K562 (cell line): ENCODE measurements around the gene CMTM5. TPM values are rescaled to one million over a fixed set of nuclear protein-coding genes. Genes with fewer than 3 reads are reported as not detected.

Experiments
- ATAC-seq: fragments of 200-7000 bp; cut with Tn5 transposase; 3 replicates; pipeline ENCODE4 v1.9.1; 2020; ENCODE audit warnings: moderate library complexity
- BruUV-seq: library from RNA; stranded (reverse); fragments of 400-500 nt; replicated peaks from 2 replicates; lab custom pipeline; 2021; lab: Mats Ljungman, UMichigan
- CTCF ChIA-PET: fragments of 300-600 bp; formaldehyde crosslinking; extraction: SDS; loops from one replicate; lab custom pipeline; 2021; ENCODE audit warnings: low intra/inter-chr PET ratio; lab: Yijun Ruan, JAX
- POLR2A ChIA-PET: fragments of 300-600, 350-650 bp; sonication (Branson Sonifier 250); formaldehyde crosslinking; extraction: SDS; loops from one replicate; lab custom pipeline; 2021; ENCODE audit warnings: antibody characterized with exemption, inconsistent platforms; lab: Yijun Ruan, JAX
- DNase-seq, 4 experiments: peaks; one replicate each; pipeline versions ENCODE4 v3.0.0 to v3.0.0-alpha.2; 2011 to 2018; ENCODE audit warnings: low spot score in 3 of 4, mixed read lengths in 3 of 4; ENCODE audit errors: extremely low read depth in 1 of 4
- FAIRE-seq: peaks from 2 replicates; lab custom pipeline; 2011; peaks lifted over from hg19 to GRCh38; lab: Jason Lieb, UNC
- H2AFZ ChIP-seq: 2 replicates; pipeline ENCODE4 v1.6.0; 2011; ENCODE audit warnings: low read depth, low read length, control low read depth, inconsistent platforms
- H3K27ac ChIP-seq: fragments of 200-600 bp; 3 replicates; pipeline ENCODE4 v1.8.0; 2011; ENCODE audit warnings: low read depth, mild to moderate bottlenecking, control low read depth, inconsistent platforms, low read length, moderate library complexity, mixed read lengths; ENCODE audit errors: extremely low read depth
- H3K27me3 ChIP-seq, 2 experiments: fragments of 300-600 bp in 1 of 2; 2 replicates in 1 of 2; 3 replicates in 1 of 2; pipeline versions ENCODE4 v1.6.0 to v1.8.0; 2011; ENCODE audit warnings: inconsistent platforms in 2 of 2, low read length in 2 of 2, mild to moderate bottlenecking in 1 of 2, mixed read lengths in 1 of 2, moderate library complexity in 1 of 2; ENCODE audit not compliant: control insufficient read depth in 2 of 2, insufficient read depth in 2 of 2
- H3K36me3 ChIP-seq: fragments of 300-600 bp; 3 replicates; pipeline ENCODE4 v1.8.0; 2011; ENCODE audit warnings: mild to moderate bottlenecking, low read length, inconsistent platforms; ENCODE audit not compliant: control insufficient read depth, insufficient read depth
- H3K4me1 ChIP-seq, 2 experiments: fragments of 200-600 bp in 1 of 2; replicated peaks in 1 of 2; 2 replicates in 1 of 2; 3 replicates in 1 of 2; pipeline versions ENCODE4 v1.5.1 to v1.8.0; 2011; ENCODE audit warnings: inconsistent platforms in 2 of 2, low read length in 2 of 2, mild to moderate bottlenecking in 1 of 2, mixed read lengths in 1 of 2, moderate library complexity in 1 of 2; ENCODE audit not compliant: control insufficient read depth in 2 of 2, insufficient read depth in 2 of 2
- H3K4me2 ChIP-seq: 2 replicates; pipeline ENCODE4 v1.6.1; 2011; ENCODE audit warnings: low read length, control low read depth, inconsistent platforms, mixed read lengths; ENCODE audit not compliant: insufficient read depth
- H3K4me3 ChIP-seq: fragments of 200-600 bp; sonication (generic), shearing (Covaris generic); 2 replicates; pipeline ENCODE4 v1.5.1; 2016; ENCODE audit warnings: control low read depth, inconsistent platforms
- H3K79me2 ChIP-seq: fragments of 200-600 bp; 3 replicates; pipeline ENCODE4 v1.8.0; 2011; ENCODE audit warnings: low read length, inconsistent platforms; ENCODE audit not compliant: control insufficient read depth, insufficient read depth
- H3K9ac ChIP-seq, 2 experiments: 2 replicates each; pipeline versions ENCODE4 v1.6.0 to v1.6.1; 2011; ENCODE audit warnings: low read depth in 2 of 2, low read length in 2 of 2, control low read depth in 1 of 2, inconsistent platforms in 1 of 2, mild to moderate bottlenecking in 1 of 2, mixed read lengths in 1 of 2; ENCODE audit not compliant: insufficient read depth in 1 of 2
- H3K9me1 ChIP-seq: one replicate; pipeline ENCODE4 v1.6.0; 2011; ENCODE audit warnings: inconsistent platforms, mild to moderate bottlenecking, low read length, moderate library complexity; ENCODE audit not compliant: control insufficient read depth, insufficient read depth
- H3K9me3 ChIP-seq: replicated peaks from 2 replicates; pipeline ENCODE4 v1.5.1; 2011; ENCODE audit warnings: low read depth, low read length, inconsistent platforms; ENCODE audit not compliant: control insufficient read depth, insufficient read depth
- H4K20me1 ChIP-seq: replicated peaks from 2 replicates; pipeline ENCODE4 v1.6.1; 2011; ENCODE audit warnings: low read length, inconsistent platforms, mixed read lengths; ENCODE audit not compliant: control insufficient read depth, insufficient read depth
- DIDO1 ChIP-seq: fragments of 450-650 bp; IDR thresholded peaks from 2 replicates; pipeline ENCODE4 v1.6.1; 2016; ENCODE audit warnings: low read depth, missing biosample characterization, missing genetic modification characterization
- IFI16 ChIP-seq: fragments of 250-450 bp; sonication (Bioruptor Pico); IDR thresholded peaks from 2 replicates; pipeline ENCODE4 v2.1.2; 2022; ENCODE audit warnings: mild to moderate bottlenecking, inconsistent platforms
- NFATC3 ChIP-seq: fragments of 450-650 bp; IDR thresholded peaks from 2 replicates; pipeline ENCODE4 v1.6.1; 2017; ENCODE audit warnings: mild to moderate bottlenecking
- NFRKB ChIP-seq: fragments of 450-650 bp; IDR thresholded peaks from 2 replicates; pipeline ENCODE4 v1.6.1; 2016; ENCODE audit warnings: low read depth
- NR2F6 ChIP-seq: fragments of 450-650 bp; formaldehyde crosslinking; IDR thresholded peaks from 2 replicates; pipeline ENCODE4 v1.4.0; 2020; ENCODE audit warnings: mild to moderate bottlenecking
- POLR2AphosphoS2 ChIP-seq: IDR thresholded peaks from 2 replicates; pipeline ENCODE4 v1.6.1; 2012; ENCODE audit warnings: low read length, improper control_type of control experiment
- POLR2AphosphoS5 ChIP-seq: IDR thresholded peaks from 2 replicates; pipeline ENCODE4 v1.6.1; 2011; ENCODE audit warnings: mild to moderate bottlenecking, low read depth, low read length, moderate library complexity; ENCODE audit not compliant: control insufficient read depth, insufficient read depth
- SIX5 ChIP-seq, 2 experiments: IDR thresholded peaks; 2 replicates each; pipeline ENCODE4 v1.6.1; 2011; ENCODE audit warnings: low read length in 2 of 2, borderline replicate concordance in 1 of 2, low read depth in 1 of 2, mild to moderate bottlenecking in 1 of 2, moderate library complexity in 1 of 2; ENCODE audit not compliant: insufficient read depth in 1 of 2
- TBL1XR1 ChIP-seq, 2 experiments: IDR thresholded peaks; 2 replicates each; pipeline ENCODE4 v1.6.1; 2012; ENCODE audit warnings: improper control_type of control experiment in 2 of 2, low read length in 2 of 2, mild to moderate bottlenecking in 1 of 2
- U2AF2 ChIP-seq: fragments of 200-400 bp; formaldehyde crosslinking; optimal IDR thresholded peaks from 2 replicates; pipeline ENCODE3; 2017; ENCODE audit warnings: low read depth, mild to moderate bottlenecking, low read length
- ZNF212 ChIP-seq: fragments of 450-650 bp; formaldehyde crosslinking; IDR thresholded peaks from 2 replicates; pipeline ENCODE4 v1.4.0; 2020; ENCODE audit warnings: mild to moderate bottlenecking
- ZSCAN29 ChIP-seq: fragments of 450-650 bp; IDR thresholded peaks from 2 replicates; pipeline ENCODE4 v1.6.1; 2017
- WGBS: fragments of 100-300 bp; shearing (Covaris generic); methylation state at CpG from one replicate; pipeline ENCODE4 v1.1.6; 2016; ENCODE audit warnings: low coverage, mixed read lengths; ENCODE audit not compliant: insufficient coverage; ENCODE audit errors: missing lambda C conversion rate; 5-methylcytosine and 5-hydroxymethylcytosine counted together
- in situ Hi-C: fragments of 300-500 bp; cut with MboI; formaldehyde crosslinking; loops from 4 replicates; pipeline ENCODE4 v1.15.0; 2018; ENCODE audit warnings: inconsistent platforms, mixed read lengths
- intact Hi-C: fragments of 100-400 bp; cut with micrococcal nuclease; formaldehyde crosslinking; loops from 2 replicates; pipeline ENCODE4 v1.14.2; 2022
- polyA plus RNA-seq, 8 experiments: library from polyadenylated mRNA; depleted of rRNA in 4 of 8; stranded (reverse) in 5 of 8; unstranded in 3 of 8; fragments of >200 nt; fragmentation: Nextera tagmentation in 2 of 8; fragmentation: Illumina TruSeq in 1 of 8; extraction: Ambion mirVana in 2 of 8; extraction: Trizol in 1 of 8; gene quantifications; 2 replicates each; pipeline versions ENCODE4 v1.2.1 to v1.2.3, GENCODE V29; 2011 to 2014; ENCODE audit warnings: inconsistent platforms in 1 of 8, missing spikeins in 1 of 8
- total RNA-seq, 7 experiments: library from RNA; depleted of rRNA in 6 of 7; stranded (reverse); fragments of >200 nt in 6 of 7; fragmentation: Illumina TruSeq in 2 of 7; extraction: Trizol in 2 of 7; gene quantifications; 2 replicates each; pipeline versions ENCODE4 v1.2.1 to v1.2.3, GENCODE V29; 2011 to 2021; ENCODE audit warnings: low replicate concordance in 1 of 7
- TF ChIP-seq, protein P1 (sequence below): fragments of 450-650 bp; IDR thresholded peaks from 2 replicates; pipeline ENCODE4 v1.7.1; 2018; ENCODE audit warnings: mild to moderate bottlenecking, low read depth; ENCODE audit not compliant: partially characterized antibody
- TF ChIP-seq, protein P2 (sequence below): fragments of 450-650 bp; formaldehyde crosslinking; IDR thresholded peaks from 2 replicates; pipeline ENCODE4 v1.4.0; 2022; ENCODE audit warnings: missing genetic modification characterization

Gene CMTM5
- total and polyA plus RNA-seq, 9 of the 15 experiments (the other 6 are each of a cell fraction or from before 2014, with no cell fraction given) = 0.21 TPM; not detected in 8

DNA sequence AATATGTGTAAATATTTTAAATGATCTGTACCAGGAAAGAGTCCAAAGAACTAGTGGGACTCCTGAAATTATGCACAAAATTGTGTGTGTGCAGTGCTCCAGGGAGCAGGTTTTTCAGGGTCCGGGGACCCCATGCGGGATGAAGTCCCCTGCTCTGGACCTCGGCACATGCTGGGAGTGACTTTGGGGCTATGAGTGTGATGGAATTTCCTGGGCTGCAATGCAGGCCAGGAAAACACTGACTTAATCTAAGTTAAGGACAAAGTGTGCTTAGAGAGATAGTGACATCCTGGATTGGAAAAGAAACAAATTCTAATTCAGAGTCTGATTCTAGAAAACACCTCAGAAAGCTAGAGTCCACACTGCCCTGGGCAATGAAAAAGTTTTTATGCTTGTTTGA lies 37.4 kb downstream of the CMTM5 start (continued):
- no peak for TF ChIP-seq NR2F6 (CRISPR knock-in tag)
- TF ChIP-seq, protein P1, sequence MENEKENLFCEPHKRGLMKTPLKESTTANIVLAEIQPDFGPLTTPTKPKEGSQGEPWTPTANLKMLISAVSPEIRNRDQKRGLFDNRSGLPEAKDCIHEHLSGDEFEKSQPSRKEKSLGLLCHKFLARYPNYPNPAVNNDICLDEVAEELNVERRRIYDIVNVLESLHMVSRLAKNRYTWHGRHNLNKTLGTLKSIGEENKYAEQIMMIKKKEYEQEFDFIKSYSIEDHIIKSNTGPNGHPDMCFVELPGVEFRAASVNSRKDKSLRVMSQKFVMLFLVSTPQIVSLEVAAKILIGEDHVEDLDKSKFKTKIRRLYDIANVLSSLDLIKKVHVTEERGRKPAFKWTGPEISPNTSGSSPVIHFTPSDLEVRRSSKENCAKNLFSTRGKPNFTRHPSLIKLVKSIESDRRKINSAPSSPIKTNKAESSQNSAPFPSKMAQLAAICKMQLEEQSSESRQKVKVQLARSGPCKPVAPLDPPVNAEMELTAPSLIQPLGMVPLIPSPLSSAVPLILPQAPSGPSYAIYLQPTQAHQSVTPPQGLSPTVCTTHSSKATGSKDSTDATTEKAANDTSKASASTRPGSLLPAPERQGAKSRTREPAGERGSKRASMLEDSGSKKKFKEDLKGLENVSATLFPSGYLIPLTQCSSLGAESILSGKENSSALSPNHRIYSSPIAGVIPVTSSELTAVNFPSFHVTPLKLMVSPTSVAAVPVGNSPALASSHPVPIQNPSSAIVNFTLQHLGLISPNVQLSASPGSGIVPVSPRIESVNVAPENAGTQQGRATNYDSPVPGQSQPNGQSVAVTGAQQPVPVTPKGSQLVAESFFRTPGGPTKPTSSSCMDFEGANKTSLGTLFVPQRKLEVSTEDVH = no peak
- no peak for TF ChIP-seq POLR2AphosphoS5
- TF ChIP-seq ZNF212 (CRISPR knock-in tag) = no peak

DNA sequence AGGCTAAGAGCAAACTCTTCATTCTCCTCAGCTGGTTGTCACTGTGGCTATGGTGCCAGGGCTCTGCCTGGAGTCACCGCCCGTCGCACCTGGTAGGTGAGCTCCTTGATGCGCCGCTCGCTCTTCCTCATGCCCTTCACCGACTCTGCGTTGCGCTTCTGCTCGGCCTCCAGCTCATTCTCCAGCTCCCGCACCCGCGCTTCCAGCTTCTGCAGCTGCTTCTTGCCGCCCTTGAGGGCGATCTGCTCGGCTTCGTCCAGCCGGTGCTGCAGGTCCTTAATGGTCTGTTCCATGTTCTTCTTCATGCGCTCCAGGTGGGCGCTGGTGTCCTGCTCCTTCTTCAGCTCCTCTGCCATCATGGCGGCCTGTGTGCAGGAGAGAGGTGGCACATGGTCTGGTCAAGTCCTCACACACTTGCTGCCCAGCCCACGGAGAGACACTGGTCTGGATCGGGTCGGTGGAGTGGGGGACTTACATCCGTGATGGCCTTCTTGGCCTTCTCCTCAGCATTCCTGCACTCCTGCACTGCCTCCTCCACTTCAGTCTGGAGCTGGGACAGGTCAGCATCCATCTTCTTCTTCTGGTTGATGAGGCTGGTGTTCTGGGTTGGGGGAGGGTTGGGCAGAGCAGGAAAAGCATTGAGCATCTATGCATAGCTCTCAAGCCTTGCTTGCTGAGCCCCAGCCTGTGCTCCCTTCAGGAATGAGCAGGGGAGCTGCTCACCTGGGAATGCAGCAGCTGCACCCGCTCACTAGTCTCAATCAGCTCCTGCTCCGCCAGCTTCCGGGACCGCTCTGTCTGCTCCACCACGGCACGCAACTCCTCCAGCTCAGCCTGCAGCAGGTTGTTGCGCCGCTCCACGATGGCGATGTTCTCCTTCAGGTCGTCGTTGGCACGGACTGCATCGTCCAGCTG lies 38.3 kb downstream of the CMTM5 start:
- no peaks in the 10 kb centered on the region for H3K9me1 ChIP-seq
- ATAC-seq = no peak
- no peaks in the 10 kb centered on the region for H3K36me3 ChIP-seq
- in situ Hi-C loops (no loop called here), intact Hi-C loops (no loop called here)
- no peak for FAIRE-seq
- POLR2A ChIA-PET = no interaction called here
- H2AFZ ChIP-seq = no peak overlapping the region
- DNase-seq = no peak
- H3K27ac ChIP-seq = no peak overlapping the region
- CTCF ChIA-PET = no interaction called here
- 6% methylated on average over 14 of the region's 39 CpGs for WGBS
- no peak overlapping the region for H3K9ac ChIP-seq
- H3K27me3 ChIP-seq = peaks cover 23 to 86% of the 10 kb centered on the region in 2 experiments; a peak in 4 of 5 replicates
- no peaks in the 10 kb centered on the region; a peak in 1 of 5 replicates for H3K4me1 ChIP-seq
- no peak overlapping the region for H3K4me2 ChIP-seq
- no TSS peak for BruUV-seq
- no peak for TF ChIP-seq DIDO1
- no peak for TF ChIP-seq SIX5 (IDR thresholded peaks at IDR 0.05; ENCODE audit: borderline replicate concordance in 1 of 2, insufficient read depth in 1 of 2, low read depth in 1 of 2, low read length in 2 of 2)
- TF ChIP-seq TBL1XR1 (IDR thresholded peaks at IDR 0.05; ENCODE audit: low read length in 2 of 2) = no peak
- TF ChIP-seq IFI16 (CRISPR knock-in tag) = no peak
- no peak for TF ChIP-seq NFRKB
- TF ChIP-seq, protein P2, sequence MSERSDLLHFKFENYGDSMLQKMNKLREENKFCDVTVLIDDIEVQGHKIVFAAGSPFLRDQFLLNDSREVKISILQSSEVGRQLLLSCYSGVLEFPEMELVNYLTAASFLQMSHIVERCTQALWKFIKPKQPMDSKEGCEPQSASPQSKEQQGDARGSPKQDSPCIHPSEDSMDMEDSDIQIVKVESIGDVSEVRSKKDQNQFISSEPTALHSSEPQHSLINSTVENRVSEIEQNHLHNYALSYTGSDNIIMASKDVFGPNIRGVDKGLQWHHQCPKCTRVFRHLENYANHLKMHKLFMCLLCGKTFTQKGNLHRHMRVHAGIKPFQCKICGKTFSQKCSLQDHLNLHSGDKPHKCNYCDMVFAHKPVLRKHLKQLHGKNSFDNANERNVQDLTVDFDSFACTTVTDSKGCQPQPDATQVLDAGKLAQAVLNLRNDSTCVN (CRISPR knock-in tag) = no peak
- no peak for TF ChIP-seq ZSCAN29
- TF ChIP-seq NFATC3 = no peak
- no peak for TF ChIP-seq U2AF2
- TF ChIP-seq POLR2AphosphoS2 = no peak
- no peaks in the 10 kb centered on the region for H3K9me3 ChIP-seq
- no peaks in the 10 kb centered on the region for H3K79me2 ChIP-seq
- no peaks in the 10 kb centered on the region for H4K20me1 ChIP-seq
- no peak overlapping the region for H3K4me3 ChIP-seq
